Thoracic aorta (tissue), 2 donors: ENCODE data around the gene ADSS2. TPM values are rescaled to one million over a fixed set of nuclear protein-coding genes. Genes with fewer than 3 reads are reported as not detected.
"Not testable (repeated sequence)": the region's sequence is repeated elsewhere in the genome, so short reads cannot be mapped to it uniquely, and the experiment has no call there.

ENCODE experiments used
- ATAC-seq: fragments of 150-250 bp; one replicate; pipeline ENCODE4 v1.8.0; 2017; ENCODE audit warnings: low read depth; ENCODE audit not compliant: insufficient number of reproducible peaks, low FRiP score
- DNase-seq: peaks from one replicate; pipeline ENCODE4 v3.0.0-alpha.2; 2020; ENCODE audit warnings: low spot score
- H3K27ac ChIP-seq, 2 donors: fragments of 200-600 bp; sonication (generic); 1 replicate in 1 of 2; 2 replicates in 1 of 2; pipeline ENCODE4 v1.5.1; 2016; ENCODE audit warnings: mild to moderate bottlenecking in 2 of 2, moderate library complexity in 2 of 2
- H3K27me3 ChIP-seq: fragments of 200-600 bp; sonication (generic); replicated peaks from 2 replicates; pipeline ENCODE4 v1.6.0; 2016; ENCODE audit warnings: mild to moderate bottlenecking; ENCODE audit not compliant: insufficient read depth
- H3K36me3 ChIP-seq: fragments of 200-600 bp; sonication (generic); one replicate; pipeline ENCODE4 v1.5.1; 2016
- H3K4me1 ChIP-seq, 2 donors: fragments of 200-600 bp; sonication (generic); 1 replicate in 1 of 2; 2 replicates in 1 of 2; pipeline versions ENCODE4 v1.5.1 to v1.6.0; 2016; ENCODE audit warnings: low read depth in 2 of 2, mild to moderate bottlenecking in 1 of 2; ENCODE audit not compliant: control insufficient read depth in 1 of 2
- H3K4me3 ChIP-seq: fragments of 200-600 bp; sonication (generic); 2 replicates; pipeline ENCODE4 v1.5.1; 2016; ENCODE audit warnings: mild to moderate bottlenecking
- H3K9me3 ChIP-seq: fragments of 200-600 bp; sonication (generic); 2 replicates; pipeline ENCODE4 v1.5.1; 2016
- total RNA-seq, 2 donors: library from RNA; depleted of rRNA; stranded (reverse); fragments of >200 nt; gene quantifications; one replicate each; pipeline versions ENCODE4 v1.1.0 to v1.2.3, GENCODE V29; 2016
- TF ChIP-seq, protein P1 (sequence below): fragments of 200-600 bp; sonication (generic); IDR thresholded peaks from one replicate; pipeline ENCODE4 v1.5.1; 2019; ENCODE audit warnings: antibody characterized with exemption

The ADSS2 gene
- total RNA-seq = 10 to 100 TPM; 51.7 to 53.2 TPM

GRCh38 chr1:244451539-244451950 lies at the start of gene ADSS2:
Gene ADSS2 (minus strand): TSS chr1:244451909. CDS start chr1:244451817, 92 bp downstream.
- H3K36me3 ChIP-seq = no peaks in the 10 kb centered on the region
- DNase-seq (no peak), ATAC-seq (no peak)
- H3K27ac ChIP-seq = peak within 1 kb of the TSS; percentile 94 to 97
- H3K27me3 ChIP-seq = no peaks in the 10 kb centered on the region
- H3K4me1 ChIP-seq = peaks cover 15 to 41% of the 10 kb centered on the region in 2 donors
- H3K4me3 ChIP-seq = peak within 1 kb of the TSS; percentile 96
- TF ChIP-seq, protein P1, sequence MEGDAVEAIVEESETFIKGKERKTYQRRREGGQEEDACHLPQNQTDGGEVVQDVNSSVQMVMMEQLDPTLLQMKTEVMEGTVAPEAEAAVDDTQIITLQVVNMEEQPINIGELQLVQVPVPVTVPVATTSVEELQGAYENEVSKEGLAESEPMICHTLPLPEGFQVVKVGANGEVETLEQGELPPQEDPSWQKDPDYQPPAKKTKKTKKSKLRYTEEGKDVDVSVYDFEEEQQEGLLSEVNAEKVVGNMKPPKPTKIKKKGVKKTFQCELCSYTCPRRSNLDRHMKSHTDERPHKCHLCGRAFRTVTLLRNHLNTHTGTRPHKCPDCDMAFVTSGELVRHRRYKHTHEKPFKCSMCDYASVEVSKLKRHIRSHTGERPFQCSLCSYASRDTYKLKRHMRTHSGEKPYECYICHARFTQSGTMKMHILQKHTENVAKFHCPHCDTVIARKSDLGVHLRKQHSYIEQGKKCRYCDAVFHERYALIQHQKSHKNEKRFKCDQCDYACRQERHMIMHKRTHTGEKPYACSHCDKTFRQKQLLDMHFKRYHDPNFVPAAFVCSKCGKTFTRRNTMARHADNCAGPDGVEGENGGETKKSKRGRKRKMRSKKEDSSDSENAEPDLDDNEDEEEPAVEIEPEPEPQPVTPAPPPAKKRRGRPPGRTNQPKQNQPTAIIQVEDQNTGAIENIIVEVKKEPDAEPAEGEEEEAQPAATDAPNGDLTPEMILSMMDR = no peak
- H3K9me3 ChIP-seq = no peaks in the 10 kb centered on the region

- not testable (repeated sequence) for H3K4me1 ChIP-seq, H3K27ac ChIP-seq, ATAC-seq, H3K4me3 ChIP-seq, DNase-seq, H3K36me3 ChIP-seq, H3K9me3 ChIP-seq, H3K27me3 ChIP-seq
Measured at GRCh38 chr1:244500515-244500914, 48.8 kb upstream of the ADSS2 start.

DNA sequence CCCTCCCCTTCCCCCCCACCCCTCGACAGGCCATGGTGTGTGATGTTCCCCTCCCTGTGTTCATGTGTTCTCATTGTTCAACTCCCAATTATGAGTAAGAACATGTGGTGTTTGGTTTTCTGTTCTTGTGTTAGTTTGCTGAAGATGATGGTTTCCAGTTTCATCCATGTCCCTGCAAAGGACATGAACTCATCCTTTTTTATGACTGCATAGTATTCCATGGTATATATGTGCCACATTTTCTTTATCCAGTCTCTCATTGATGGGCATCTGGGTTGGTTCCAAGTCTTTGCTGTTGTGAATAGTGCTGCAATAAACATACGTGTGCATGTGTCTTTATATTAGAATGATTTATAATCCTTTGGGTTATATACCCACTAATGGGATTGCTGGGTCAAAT lies 47.8 kb upstream of the ADSS2 start:
- not testable (repeated sequence) for H3K9me3 ChIP-seq, H3K27ac ChIP-seq, H3K36me3 ChIP-seq, DNase-seq, ATAC-seq, H3K4me3 ChIP-seq, H3K27me3 ChIP-seq, H3K4me1 ChIP-seq

DNA sequence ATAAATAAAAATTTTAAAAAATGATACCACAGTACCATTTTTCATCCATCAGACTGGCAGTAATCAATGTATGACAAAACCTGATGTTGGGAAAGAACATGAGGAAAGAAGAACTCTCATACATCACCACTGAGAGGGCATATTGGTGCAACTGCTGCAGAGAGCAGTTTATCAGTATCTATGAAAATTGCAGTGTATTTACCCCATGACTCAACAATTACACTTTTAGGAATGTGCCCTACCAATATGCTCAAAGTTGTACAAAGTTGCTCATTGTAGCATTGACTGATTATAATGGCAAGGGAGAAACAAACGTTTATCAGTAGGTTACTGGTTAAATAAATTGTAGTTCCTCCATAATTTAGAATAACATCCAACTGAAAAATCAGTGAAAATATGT lies 46.1 kb upstream of the ADSS2 start:
- H3K4me3 ChIP-seq = no peak overlapping the region
- TF ChIP-seq, protein P1 = no peak
- ATAC-seq (no peak), DNase-seq (no peak)
- H3K4me1 ChIP-seq = no peaks in the 10 kb centered on the region
- no peaks in the 10 kb centered on the region for H3K9me3 ChIP-seq
- no peaks in the 10 kb centered on the region for H3K27me3 ChIP-seq
- no peak overlapping the region for H3K27ac ChIP-seq
- H3K36me3 ChIP-seq = no peaks in the 10 kb centered on the region

- H3K4me1 ChIP-seq = no peaks in the 10 kb centered on the region
- no peaks in the 10 kb centered on the region for H3K36me3 ChIP-seq
- no peaks in the 10 kb centered on the region for H3K9me3 ChIP-seq
- H3K27me3 ChIP-seq = no peaks in the 10 kb centered on the region
- H3K4me3 ChIP-seq = no peak overlapping the region
- no peak overlapping the region for H3K27ac ChIP-seq
- no peak for DNase-seq
- TF ChIP-seq, protein P1 = no peak
- ATAC-seq = no peak
Measured at GRCh38 chr1:244496186-244496585, 44.5 kb upstream of the ADSS2 start.

DNA sequence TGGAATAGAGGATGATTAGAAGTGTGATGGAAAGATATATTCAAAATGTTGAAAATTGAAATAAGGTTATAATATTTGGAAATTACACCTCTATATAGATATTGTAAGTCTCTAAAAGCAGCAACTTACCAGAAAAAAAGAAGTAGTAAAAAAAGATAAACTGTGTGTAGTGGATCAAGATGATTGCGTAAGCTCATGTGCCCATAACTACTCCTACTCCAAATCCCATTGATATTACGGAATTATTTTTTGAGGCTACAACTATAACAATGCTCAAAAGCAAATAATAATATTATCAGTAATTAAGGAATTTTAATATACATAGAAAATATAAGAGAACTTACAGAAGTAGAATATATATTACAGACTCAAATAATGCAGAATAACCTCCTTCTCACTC lies 42.9 kb upstream of the ADSS2 start:
- Histone ChIP-seq H3K9me3 (no peaks in the 10 kb centered on the region), H3K27ac (no peak overlapping the region), H3K4me3 (no peak overlapping the region), H3K4me1 (no peaks in the 10 kb centered on the region), H3K36me3 (no peaks in the 10 kb centered on the region), H3K27me3 (no peaks in the 10 kb centered on the region)
- no peak for ATAC-seq
- no peak for DNase-seq
- TF ChIP-seq, protein P1 = no peak

DNA sequence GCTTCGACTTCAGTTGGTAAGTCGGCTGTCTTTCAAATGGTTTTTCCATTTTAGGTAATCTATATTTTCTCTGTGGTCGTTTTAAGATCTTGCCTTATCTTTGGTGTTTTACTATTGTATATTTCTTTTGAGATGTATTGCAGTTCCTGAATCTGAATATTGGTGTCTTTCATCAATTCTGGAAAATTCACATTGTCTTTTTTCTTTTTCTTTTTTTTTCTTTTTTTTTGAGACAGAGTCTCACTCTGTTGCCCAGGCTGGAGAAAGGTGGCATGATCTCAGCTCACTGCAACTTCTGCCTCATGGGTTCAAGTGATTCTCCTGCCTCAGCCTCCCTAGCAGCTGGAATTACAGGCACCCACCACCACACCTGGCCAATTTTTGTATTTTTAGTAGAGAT lies 33.3 kb upstream of the ADSS2 start:
- not testable (repeated sequence) for H3K27ac ChIP-seq, H3K4me3 ChIP-seq, H3K27me3 ChIP-seq, H3K4me1 ChIP-seq, H3K36me3 ChIP-seq, DNase-seq, H3K9me3 ChIP-seq, ATAC-seq
